Inflammatory macrophage treated with lipopolysaccharide for 4 hours (primary cell): ENCODE results near the gene KIAA1328.
"Not testable (repeated sequence)": the region's sequence is repeated elsewhere in the genome, so short reads cannot be mapped to it uniquely, and the experiment has no call there.

ENCODE experiments used
- DNase-seq: peaks from one replicate; pipeline ENCODE4 v3.0.0-alpha.2; 2020

KIAA1328 gene

DNA sequence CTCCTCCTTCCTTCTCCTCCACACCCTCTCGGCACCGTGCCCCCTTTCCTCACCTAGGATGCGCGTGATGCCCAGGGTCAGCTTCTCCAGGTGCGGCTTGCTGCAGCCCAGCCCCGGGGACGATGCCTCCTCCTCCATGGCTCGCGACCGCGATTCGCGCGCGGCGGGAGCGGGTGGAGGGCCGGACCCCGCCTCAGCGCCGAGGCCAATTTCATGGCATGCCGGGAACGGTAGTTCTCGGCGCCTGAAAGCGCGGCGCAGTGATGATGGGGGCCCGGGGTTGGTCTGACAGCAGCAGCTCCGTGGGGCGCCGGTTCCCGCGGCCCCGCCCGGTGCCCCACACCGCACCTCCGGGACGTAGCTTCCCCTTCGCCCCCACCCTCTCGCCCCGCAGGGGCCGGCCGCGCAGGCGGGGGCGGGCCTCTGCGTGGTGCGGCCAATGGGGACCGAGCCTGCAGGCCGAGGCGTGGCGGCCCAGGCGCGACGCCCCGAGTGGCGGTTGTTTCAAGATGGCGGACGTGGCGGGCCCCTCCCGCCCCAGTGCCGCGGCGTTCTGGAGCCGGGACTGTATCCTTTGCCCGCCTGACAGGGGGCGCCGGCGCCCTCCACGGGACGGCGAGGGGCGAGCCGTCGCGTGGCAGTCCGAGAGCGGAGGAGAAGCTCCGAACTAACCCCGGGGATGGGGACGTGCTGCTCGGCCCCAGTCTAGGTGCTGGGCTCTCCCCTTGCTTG is at the start of gene KIAA1328, which contains the start of gene TPGS2:
Gene KIAA1328, plus strand, starts transcription at position 498 of the 732 bp plus-strand sequence. Its CDS starts 12 bp downstream, at position 510.
Gene TPGS2, minus strand, starts transcription at position 373 of the 732 bp plus-strand sequence. Its CDS starts 235 bp downstream, at position 138.
- peak; percentile 82 for DNase-seq

DNA sequence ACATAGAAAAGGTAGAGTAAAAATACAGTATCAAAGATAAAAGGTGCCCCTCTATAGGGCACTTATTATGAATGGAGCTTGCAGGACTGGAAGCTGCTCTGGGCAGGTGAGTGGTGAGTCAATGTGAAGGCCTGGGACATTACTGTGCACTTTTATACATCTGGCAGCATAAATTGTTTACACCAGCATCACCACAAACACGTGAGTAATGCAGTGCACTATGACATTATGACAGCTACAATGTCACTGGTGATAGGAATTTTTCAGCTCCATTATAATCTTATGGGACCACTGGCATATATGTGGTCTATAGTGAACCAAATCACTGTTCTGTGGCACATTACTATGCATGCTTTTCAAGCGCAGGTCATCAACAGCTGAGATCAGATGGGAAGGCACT is 48.2 kb upstream of the KIAA1328 start:
- DNase-seq = no peak

DNA sequence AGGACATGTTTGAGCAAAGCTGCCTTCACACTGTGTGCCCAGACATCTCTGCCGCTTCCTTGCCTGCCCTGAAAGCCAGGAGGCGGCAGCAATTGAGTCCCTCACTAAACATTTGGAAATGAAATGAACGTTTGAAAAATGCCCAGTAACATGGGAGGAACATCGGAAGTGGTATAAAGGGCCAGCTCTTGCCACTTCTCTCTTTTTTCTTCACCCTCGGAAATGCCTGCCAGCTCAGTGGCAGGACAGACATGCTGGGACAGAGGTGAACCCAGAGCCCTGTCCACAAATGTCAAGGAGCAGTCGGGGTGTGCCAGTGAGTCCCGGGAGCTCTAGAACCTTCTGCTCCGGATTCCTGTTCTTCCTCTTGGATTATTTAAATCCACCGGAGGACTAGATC is 46.2 kb upstream of the KIAA1328 start:
- DNase-seq = no peak

- no peak for DNase-seq
Measured at GRCh38 chr18:36783792-36784191, 45.1 kb upstream of the KIAA1328 start.

DNA sequence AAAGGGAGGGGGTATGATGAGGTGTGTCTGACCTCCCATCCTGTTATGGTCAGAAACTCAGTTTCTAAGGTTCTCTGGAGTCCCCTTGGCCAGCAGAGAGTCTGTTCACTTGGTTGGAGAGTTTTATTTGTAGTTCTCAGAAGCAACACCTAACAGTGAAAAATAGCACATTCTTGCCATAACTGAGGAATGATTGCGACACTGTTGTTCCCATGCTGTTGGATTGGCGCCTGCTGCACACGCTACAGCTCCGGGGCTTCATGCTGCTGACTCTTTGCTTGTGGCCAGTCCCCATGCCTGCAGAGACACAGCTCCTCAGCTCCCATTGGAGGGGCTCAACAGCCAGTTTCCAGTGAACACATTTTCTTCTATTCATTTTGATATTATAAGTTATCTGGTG is 42.2 kb upstream of the KIAA1328 start:
- DNase-seq = no peak

DNA sequence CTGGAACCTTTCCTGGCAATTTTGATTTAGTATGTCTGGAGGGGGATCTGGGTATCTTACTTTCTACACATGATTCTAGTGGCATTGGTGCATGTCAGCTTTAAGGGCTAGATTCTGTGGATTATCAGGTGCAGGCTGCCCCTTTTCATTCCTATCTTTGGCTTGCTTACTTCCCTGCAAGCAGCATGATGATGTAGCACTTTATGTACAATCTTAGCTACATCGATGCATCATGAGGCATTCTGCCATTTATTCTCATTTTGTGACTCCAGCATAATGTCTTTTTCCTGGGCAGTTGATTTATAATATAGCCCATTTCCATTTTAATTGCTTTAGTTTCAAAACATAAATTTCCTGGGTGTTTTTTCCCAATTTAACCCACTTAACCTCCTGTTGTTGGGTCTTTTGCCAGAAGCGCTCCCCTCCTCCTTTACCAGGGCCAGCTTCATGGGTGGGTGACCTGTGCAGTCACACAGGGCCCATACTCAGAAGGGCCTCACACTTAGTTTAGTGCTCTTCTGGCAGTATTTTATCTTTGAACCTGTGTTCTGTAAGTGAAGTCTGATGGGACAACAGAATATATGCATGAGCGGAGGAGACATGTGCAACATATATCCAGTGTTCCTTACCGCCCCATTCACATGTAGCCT is 36.2 kb upstream of the KIAA1328 start:
- no peak for DNase-seq

DNA sequence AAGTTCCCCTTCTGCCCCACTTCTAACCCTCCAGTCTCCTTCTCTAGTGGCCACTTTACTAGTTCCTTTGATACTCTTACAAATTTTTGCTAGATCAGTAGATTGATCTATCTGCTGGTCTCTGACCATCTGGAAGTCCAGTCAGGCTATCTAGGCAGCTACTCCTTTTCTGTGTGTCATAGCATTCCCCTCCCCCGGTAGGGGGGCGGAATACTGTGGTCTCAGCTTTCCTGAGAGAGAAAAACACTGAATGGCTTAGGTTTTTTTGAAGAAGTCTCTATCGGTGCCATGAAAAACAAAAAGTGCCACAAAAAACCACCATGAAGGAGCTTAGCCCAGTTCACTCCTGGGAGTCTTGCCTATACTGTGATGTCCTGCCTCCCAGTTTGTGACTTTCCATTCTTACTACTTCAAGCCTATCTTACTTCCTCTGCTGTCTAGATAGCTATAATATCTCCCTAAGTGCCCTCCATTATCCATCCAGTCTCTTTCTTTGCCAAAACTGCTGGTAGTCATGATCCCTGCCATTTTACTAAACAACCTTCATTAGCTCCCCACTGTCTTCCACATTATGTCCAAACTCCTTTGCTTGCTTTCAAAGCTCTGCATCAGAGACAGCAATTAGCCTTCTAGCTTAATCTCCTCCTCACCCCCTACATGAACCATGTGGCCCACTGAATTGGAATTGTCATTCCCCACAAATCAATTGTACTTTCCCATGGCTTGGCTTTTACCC is 30.0 kb upstream of the KIAA1328 start:
- no peak for DNase-seq

DNA sequence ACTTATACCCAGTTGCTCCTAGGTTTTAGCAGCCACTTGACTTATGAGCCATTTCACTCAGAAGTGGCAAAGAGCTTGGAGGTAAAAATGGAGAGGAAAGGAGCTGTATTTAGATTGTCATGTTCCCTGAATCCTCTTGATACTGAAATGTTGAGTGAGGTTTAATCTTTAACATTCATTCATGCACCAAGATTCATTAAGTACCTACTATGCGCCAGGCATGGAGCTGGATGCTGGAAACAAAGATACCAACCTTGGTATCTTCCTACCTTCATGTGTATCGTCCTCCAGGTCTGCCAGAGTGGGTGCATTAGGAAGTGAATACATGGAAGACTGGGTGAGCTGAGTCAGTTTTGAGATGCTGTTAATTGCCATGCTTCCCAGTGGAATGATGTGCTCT is 23.8 kb upstream of the KIAA1328 start:
- no peak for DNase-seq

GRCh38 chr18:36808681-36809080 is 20.2 kb upstream of the KIAA1328 start:
- no peak for DNase-seq

- DNase-seq = peak; percentile 55
Measured at GRCh38 chr18:36809590-36810381, 19.1 kb upstream of the KIAA1328 start.

- DNase-seq = no peak
Measured at GRCh38 chr18:36811430-36811829, 17.5 kb upstream of the KIAA1328 start.

GRCh38 chr18:36811955-36812354 is 17.0 kb upstream of the KIAA1328 start:
- DNase-seq = no peak

- DNase-seq = no peak
Measured at GRCh38 chr18:36812678-36813077, 16.2 kb upstream of the KIAA1328 start.

- DNase-seq = no peak
Measured at GRCh38 chr18:36813101-36813775, 15.7 kb upstream of the KIAA1328 start.

GRCh38 chr18:36813824-36814223 is 15.1 kb upstream of the KIAA1328 start:
- DNase-seq = no peak

DNA sequence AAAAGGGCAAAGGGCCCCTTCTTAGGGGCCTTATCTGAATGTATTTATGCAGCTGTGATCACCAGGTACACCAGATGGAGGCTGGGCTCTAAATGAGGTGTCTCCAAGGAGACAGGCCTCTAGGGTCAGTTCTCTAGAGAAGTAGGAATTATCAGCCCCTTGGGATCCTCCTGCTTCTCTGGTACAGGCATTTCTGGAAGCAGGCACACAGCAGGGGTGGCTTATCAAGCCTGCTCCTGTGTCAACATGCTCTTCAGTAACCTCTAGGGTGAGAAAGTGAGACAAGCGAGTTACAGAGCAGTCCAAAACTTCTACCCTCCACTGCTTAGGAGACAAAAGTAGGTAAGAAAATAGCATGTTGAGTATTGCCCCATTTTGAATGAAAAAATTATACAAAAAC is 13.9 kb upstream of the KIAA1328 start:
- DNase-seq = no peak

GRCh38 chr18:36816096-36816495 is 12.8 kb upstream of the KIAA1328 start:
- DNase-seq = not testable (repeated sequence)

GRCh38 chr18:36817039-36817438 is 11.9 kb upstream of the KIAA1328 start:
- no peak for DNase-seq

GRCh38 chr18:36818652-36819051 is 10.3 kb upstream of the KIAA1328 start:
- no peak for DNase-seq

DNA sequence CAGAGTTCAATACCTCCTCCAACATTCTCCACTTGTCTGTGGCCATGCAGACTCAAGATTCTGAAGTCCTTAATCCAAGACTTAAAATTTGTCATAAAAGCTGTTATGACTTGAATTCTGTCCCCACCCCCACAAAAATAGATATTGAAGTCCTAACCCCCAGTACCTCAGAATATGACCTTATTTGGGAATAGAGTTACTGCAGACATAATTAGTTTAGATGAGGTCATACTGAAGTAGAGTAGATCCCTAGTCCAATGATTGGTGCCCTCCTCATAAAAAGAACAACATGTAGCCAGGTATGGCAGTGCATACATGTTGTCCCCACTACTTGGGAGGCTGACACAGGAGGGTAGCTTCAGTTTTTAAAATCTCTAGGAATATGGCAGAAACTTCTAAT is 9.3 kb upstream of the KIAA1328 start:
- DNase-seq = no peak

DNA sequence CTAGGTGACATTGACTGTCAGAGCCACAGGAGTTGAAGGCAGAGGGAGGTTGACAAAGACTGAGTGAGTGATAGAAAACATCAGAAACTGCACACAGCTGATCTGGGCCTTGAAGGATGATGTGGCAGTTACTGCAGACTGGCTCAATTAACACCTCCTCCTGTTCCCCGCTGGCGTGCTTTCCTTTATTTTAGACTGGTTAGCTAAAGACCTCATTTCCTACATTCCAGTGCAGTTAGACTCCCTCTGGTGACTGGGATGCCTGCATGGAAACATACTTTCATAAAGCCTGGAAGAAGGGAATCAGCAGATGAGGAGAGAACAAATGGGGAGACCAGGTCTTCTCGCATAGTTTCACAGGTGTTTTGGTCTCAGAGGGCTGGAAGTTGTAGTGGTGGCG is 7.2 kb upstream of the KIAA1328 start:
- DNase-seq = no peak

DNA sequence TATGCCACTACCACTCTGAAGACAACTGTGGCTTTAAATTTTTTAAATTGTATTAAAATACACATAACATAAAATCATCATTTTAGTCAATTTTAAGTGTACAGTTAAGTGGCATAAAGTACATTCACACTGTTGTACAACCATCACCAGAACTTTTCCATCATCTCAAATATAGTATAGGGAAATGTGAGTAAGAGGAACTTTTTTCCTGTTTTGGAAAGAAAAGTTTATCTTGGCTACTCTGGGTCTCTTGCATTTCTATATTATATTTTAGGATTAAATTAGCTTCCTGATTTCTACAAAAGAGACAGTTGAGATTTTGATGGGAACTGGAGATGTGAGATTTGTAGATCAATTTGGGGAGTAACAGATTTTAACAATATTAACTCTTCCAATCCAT is 3.4 kb upstream of the KIAA1328 start:
- no peak for DNase-seq
